Mesenchymal stem cell (in vitro differentiated cells and primary cell): Measurements from ENCODE around the gene KNTC1.

Source experiments
- DNase-seq: peaks from one replicate; pipeline ENCODE4 v3.0.0-alpha.2; 2013
- H2AFZ ChIP-seq: one replicate; pipeline ENCODE4 v1.6.1; 2013; ENCODE audit warnings: low read depth, mild to moderate bottlenecking, control low read depth, inconsistent platforms, low read length, moderate library complexity
- H2AK5ac ChIP-seq: 2 replicates; pipeline ENCODE4 v1.6.1; 2013; ENCODE audit warnings: low read length, moderate library complexity, mild to moderate bottlenecking, inconsistent platforms; ENCODE audit not compliant: severe bottlenecking
- H2BK120ac ChIP-seq: one replicate; pipeline ENCODE4 v1.6.1; 2013; ENCODE audit warnings: low read depth, mild to moderate bottlenecking, inconsistent platforms, low read length, moderate library complexity
- H2BK12ac ChIP-seq, 2 experiments: one replicate each; pipeline ENCODE4 v1.6.1; 2013; ENCODE audit warnings: inconsistent platforms in 2 of 2, low read length in 2 of 2, mild to moderate bottlenecking in 2 of 2, moderate library complexity in 2 of 2, control low read depth in 1 of 2
- H2BK15ac ChIP-seq: one replicate; pipeline ENCODE4 v1.6.1; 2013; ENCODE audit warnings: mild to moderate bottlenecking, low read depth, inconsistent platforms; ENCODE audit not compliant: poor library complexity, severe bottlenecking
- H2BK5ac ChIP-seq: 2 replicates; pipeline ENCODE4 v1.6.1; 2013; ENCODE audit warnings: low read depth, mild to moderate bottlenecking, low read length, control low read depth, inconsistent platforms; ENCODE audit not compliant: poor library complexity, severe bottlenecking
- H3K14ac ChIP-seq, 2 experiments: one replicate each; pipeline ENCODE4 v1.6.1; 2013; ENCODE audit warnings: inconsistent platforms in 2 of 2, low read length in 2 of 2, control low read depth in 1 of 2, mild to moderate bottlenecking in 1 of 2, moderate library complexity in 1 of 2
- H3K18ac ChIP-seq, 2 experiments: one replicate each; pipeline ENCODE4 v1.6.1; 2013; ENCODE audit warnings: inconsistent platforms in 2 of 2, low read length in 2 of 2, control low read depth in 1 of 2, low read depth in 1 of 2, mild to moderate bottlenecking in 1 of 2
- H3K23ac ChIP-seq, 2 experiments: one replicate each; pipeline ENCODE4 v1.6.1; 2013; ENCODE audit warnings: inconsistent platforms in 2 of 2, low read length in 2 of 2, mild to moderate bottlenecking in 2 of 2, moderate library complexity in 2 of 2, control low read depth in 1 of 2
- H3K27ac ChIP-seq: 2 replicates; pipeline ENCODE4 v1.5.1; 2013; ENCODE audit warnings: mild to moderate bottlenecking, moderate library complexity, low read length, control low read depth, inconsistent platforms; ENCODE audit not compliant: poor library complexity, severe bottlenecking
- H3K27me3 ChIP-seq, 2 experiments: 2 replicates each; pipeline versions ENCODE4 v1.6.1 to v1.7.0; 2013; ENCODE audit warnings: low read length in 2 of 2, mild to moderate bottlenecking in 2 of 2, moderate library complexity in 2 of 2, control low read depth in 1 of 2, inconsistent platforms in 1 of 2; ENCODE audit not compliant: control insufficient read depth in 1 of 2, insufficient read depth in 1 of 2
- H3K36me3 ChIP-seq, 2 experiments: 2 replicates each; pipeline versions ENCODE4 v1.6.1 to v1.7.0; 2013; ENCODE audit warnings: low read length in 2 of 2, control low read depth in 1 of 2, inconsistent platforms in 1 of 2, low read depth in 1 of 2, mild to moderate bottlenecking in 1 of 2; ENCODE audit not compliant: insufficient read depth in 2 of 2, control insufficient read depth in 1 of 2
- H3K4ac ChIP-seq, 2 experiments: one replicate each; pipeline ENCODE4 v1.6.1; 2013; ENCODE audit warnings: inconsistent platforms in 2 of 2, low read length in 2 of 2, mild to moderate bottlenecking in 2 of 2, moderate library complexity in 2 of 2, control low read depth in 1 of 2, low read depth in 1 of 2
- H3K4me1 ChIP-seq: 2 replicates; pipeline ENCODE4 v1.6.1; 2013; ENCODE audit warnings: low read depth, low read length, control low read depth; ENCODE audit not compliant: control insufficient read depth, insufficient read depth
- H3K4me2 ChIP-seq: 2 replicates; pipeline ENCODE4 v1.6.1; 2013; ENCODE audit warnings: low read length, mild to moderate bottlenecking, inconsistent platforms; ENCODE audit not compliant: poor library complexity, severe bottlenecking
- H3K4me3 ChIP-seq, 2 experiments: 2 replicates each; pipeline versions ENCODE4 v1.5.1 to v1.7.0; 2013; ENCODE audit warnings: low read length in 2 of 2, mild to moderate bottlenecking in 2 of 2, control low read depth in 1 of 2, low read depth in 1 of 2; ENCODE audit not compliant: insufficient read depth in 1 of 2
- H3K79me1 ChIP-seq: replicated peaks from 2 replicates; pipeline ENCODE4 v1.6.1; 2013; ENCODE audit warnings: mild to moderate bottlenecking, control low read depth, low read length, inconsistent platforms; ENCODE audit not compliant: poor library complexity, severe bottlenecking
- H3K9ac ChIP-seq: 2 replicates; pipeline ENCODE4 v1.7.0; 2013; ENCODE audit warnings: mild to moderate bottlenecking, low read length, moderate library complexity
- H3K9me3 ChIP-seq: 2 replicates; pipeline ENCODE4 v1.7.0; 2013; ENCODE audit warnings: mild to moderate bottlenecking, low read length; ENCODE audit not compliant: control insufficient read depth
- H4K8ac ChIP-seq: one replicate; pipeline ENCODE4 v1.6.1; 2013; ENCODE audit warnings: inconsistent platforms, mild to moderate bottlenecking, low read length, moderate library complexity
- H4K91ac ChIP-seq: one replicate; pipeline ENCODE4 v1.6.1; 2013; ENCODE audit warnings: mild to moderate bottlenecking, low read length, inconsistent platforms
- WGBS: methylation state at CpG from one replicate; pipeline ENCODE4 v1.1.7; 2013; ENCODE audit warnings: mixed read lengths; 5-methylcytosine and 5-hydroxymethylcytosine counted together

The KNTC1 gene

GRCh38 chr12:122503147-122503751 is 23.8 kb upstream of the KNTC1 start:
- Histone ChIP-seq H3K4ac (no peak overlapping the region), H3K18ac (no peak overlapping the region), H3K27ac (no peak overlapping the region)

GRCh38 chr12:122503783-122504590 is 23.1 kb upstream of the KNTC1 start:
- 100% methylated on average over 1 of the region's 6 CpGs for WGBS
- H2BK12ac ChIP-seq, result no peak overlapping the region
- no peak overlapping the region for H3K4me2 ChIP-seq

More at GRCh38 chr12:122503147-122503751, 23.8 kb upstream of the KNTC1 start:
- Histone ChIP-seq H4K8ac (no peak overlapping the region), H4K91ac (no peak overlapping the region), H3K79me1 (peaks cover 10% of the 10 kb centered on the region), H3K14ac (no peak overlapping the region), H3K9me3 (no peaks in the 10 kb centered on the region), H3K4me1 (peaks cover 5% of the 10 kb centered on the region), H3K36me3 (peaks cover 35 to 54% of the 10 kb centered on the region in 2 experiments), H3K23ac (no peak overlapping the region), H3K27me3 (no peaks in the 10 kb centered on the region), H3K9ac (no peak overlapping the region), H3K4me3 (no peak overlapping the region), H2BK5ac (no peak overlapping the region), H3K4me2 (no peak overlapping the region), H2BK12ac (no peak overlapping the region), H2AFZ (no peak overlapping the region), H2AK5ac (no peak overlapping the region), H2BK120ac (no peak overlapping the region), H2BK15ac (no peak overlapping the region)
- DNase-seq, result no peak
- 100% methylated on average over 3 of the region's 3 CpGs for WGBS

DNA sequence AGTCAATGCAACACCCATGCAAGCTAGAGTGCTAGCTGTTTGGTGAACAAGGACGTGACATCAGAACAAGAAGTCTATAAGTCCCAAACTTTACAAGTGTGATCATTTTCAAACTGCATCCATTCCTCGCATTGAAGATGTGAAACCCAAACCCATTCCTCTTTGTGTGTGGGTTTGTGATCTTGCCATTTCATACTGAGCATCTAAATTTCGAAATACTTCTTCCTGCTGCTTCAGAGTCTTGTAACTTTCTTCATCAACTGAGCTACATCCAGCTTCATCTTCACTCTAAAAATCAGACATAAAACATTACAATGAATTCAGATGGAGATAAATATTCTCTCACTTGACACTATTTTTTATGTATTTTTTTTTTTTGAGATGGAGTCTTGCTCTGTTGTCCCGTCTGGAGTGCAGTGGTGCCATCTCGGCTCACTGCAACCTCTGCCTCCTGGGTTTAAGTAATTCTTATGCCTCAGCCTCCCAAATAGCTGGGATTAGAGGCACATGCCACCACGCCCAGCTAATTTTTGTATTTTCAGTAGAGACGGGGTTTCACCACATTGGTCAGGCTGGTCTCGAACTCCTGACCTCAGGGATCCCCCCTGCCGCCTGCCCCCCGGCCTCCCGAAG is 21.5 kb upstream of the KNTC1 start:
- Histone ChIP-seq H3K14ac (no peak overlapping the region), H3K23ac (no peak overlapping the region), H2BK5ac (no peak overlapping the region), H4K91ac (no peak overlapping the region), H3K36me3 (peaks cover 51 to 77% of the 10 kb centered on the region in 2 experiments), H3K9ac (no peak overlapping the region), H2BK15ac (no peak overlapping the region), H3K4me3 (no peak overlapping the region), H4K8ac (no peak overlapping the region), H3K27ac (no peak overlapping the region), H3K4me2 (no peak overlapping the region), H3K18ac (no peak overlapping the region), H3K79me1 (peaks cover 12% of the 10 kb centered on the region), H3K4ac (no peak overlapping the region), H2BK120ac (no peak overlapping the region), H2AK5ac (no peak overlapping the region), H2AFZ (no peak overlapping the region), H3K9me3 (no peaks in the 10 kb centered on the region), H3K27me3 (no peaks in the 10 kb centered on the region), H2BK12ac (no peak overlapping the region), H3K4me1 (peaks cover 3% of the 10 kb centered on the region)
- WGBS, result 94% methylated on average over 11 of the region's 11 CpGs
- DNase-seq, result no peak

More at GRCh38 chr12:122503783-122504590, 23.1 kb upstream of the KNTC1 start:
- H3K23ac ChIP-seq, result no peak overlapping the region
- peaks cover 40 to 62% of the 10 kb centered on the region in 2 experiments for H3K36me3 ChIP-seq
- no peak overlapping the region for H2AK5ac ChIP-seq
- no peak overlapping the region for H4K8ac ChIP-seq
- peaks cover 10% of the 10 kb centered on the region for H3K79me1 ChIP-seq
- no peak overlapping the region for H3K27ac ChIP-seq
- H3K27me3 ChIP-seq, result no peaks in the 10 kb centered on the region
- H4K91ac ChIP-seq, result no peak overlapping the region
- H2BK5ac ChIP-seq, result no peak overlapping the region
- no peaks in the 10 kb centered on the region for H3K9me3 ChIP-seq
- H3K4ac ChIP-seq, result no peak overlapping the region
- no peak for DNase-seq
- no peak overlapping the region for H3K14ac ChIP-seq
- H3K18ac ChIP-seq, result no peak overlapping the region
- no peak overlapping the region for H2BK120ac ChIP-seq
- peaks cover 4% of the 10 kb centered on the region for H3K4me1 ChIP-seq
- H3K9ac ChIP-seq, result no peak overlapping the region
- no peak overlapping the region for H2AFZ ChIP-seq
- H3K4me3 ChIP-seq, result no peak overlapping the region
- H2BK15ac ChIP-seq, result no peak overlapping the region

DNA sequence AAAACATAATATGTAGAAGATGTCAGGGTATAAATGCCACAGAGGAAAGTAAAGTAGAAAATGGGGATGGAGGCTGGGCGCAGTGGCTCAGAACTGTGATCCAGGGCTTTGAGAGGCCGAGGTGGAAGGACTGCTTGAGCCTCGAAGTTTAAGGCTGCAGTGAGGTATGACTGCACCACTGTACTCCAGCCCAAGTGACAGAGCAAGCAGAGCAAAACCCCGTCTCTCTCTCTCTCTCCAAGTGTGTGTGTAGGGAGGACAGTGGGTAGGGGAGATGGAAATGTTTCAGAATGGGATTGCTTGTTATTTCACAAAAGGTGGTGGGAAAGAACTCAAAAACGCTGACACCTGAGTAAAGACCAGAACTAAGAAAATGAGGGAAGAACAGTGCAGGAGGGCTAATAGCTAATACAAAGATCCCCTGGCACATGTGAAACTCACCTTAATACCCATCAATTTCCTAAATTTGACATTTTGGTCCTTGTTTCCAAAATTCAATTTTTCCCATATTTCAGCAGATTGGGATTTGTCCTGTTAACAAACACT is 20.6 kb upstream of the KNTC1 start:
- H3K4me2 ChIP-seq, result no peak overlapping the region
- H2BK12ac ChIP-seq, result no peak overlapping the region
- H2BK5ac ChIP-seq, result no peak overlapping the region
- peaks cover 12% of the 10 kb centered on the region for H3K79me1 ChIP-seq
- H3K4ac ChIP-seq, result no peak overlapping the region
- WGBS, result 86% methylated on average over 4 of the region's 5 CpGs
- H2AK5ac ChIP-seq, result no peak overlapping the region
- H2BK15ac ChIP-seq, result no peak overlapping the region
- no peak overlapping the region for H3K23ac ChIP-seq
- no peak overlapping the region for H3K27ac ChIP-seq
- no peak overlapping the region for H4K8ac ChIP-seq
- H2BK120ac ChIP-seq, result no peak overlapping the region
- H3K36me3 ChIP-seq, result peaks cover 54 to 86% of the 10 kb centered on the region in 2 experiments
- H3K27me3 ChIP-seq, result no peaks in the 10 kb centered on the region
- no peak overlapping the region for H3K4me3 ChIP-seq
- H3K9ac ChIP-seq, result no peak overlapping the region
- H3K4me1 ChIP-seq, result no peaks in the 10 kb centered on the region
- no peak for DNase-seq
- no peak overlapping the region for H4K91ac ChIP-seq
- H3K14ac ChIP-seq, result no peak overlapping the region
- no peak overlapping the region for H2AFZ ChIP-seq
- H3K18ac ChIP-seq, result no peak overlapping the region
- H3K9me3 ChIP-seq, result no peaks in the 10 kb centered on the region
